ENCODE results near the gene TMC1.
"Not testable (repeated sequence)": the region's sequence is repeated elsewhere in the genome, so short reads cannot be mapped to it uniquely, and the experiment has no call there.

Gene TMC1

GRCh38 chr9:72480921-72481320, 40.5 kb upstream of the TMC1 start:
- no peak for DNase-seq (ENCODE audit: low spot score)
- no peak for TF ChIP-seq CTCF (IDR thresholded peaks at IDR 0.05)
- H3K27ac ChIP-seq = no peak overlapping the region

GRCh38 chr9:72485821-72486593, 35.4 kb upstream of the TMC1 start:
- no peak overlapping the region for H3K4me3 ChIP-seq
- no peak overlapping the region for H3K27ac ChIP-seq
- no peak for DNase-seq (ENCODE audit: low spot score)
- no peak for TF ChIP-seq CTCF (IDR thresholded peaks at IDR 0.05)

More at GRCh38 chr9:72480921-72481320, 40.5 kb upstream of the TMC1 start:
- H3K4me3 ChIP-seq = no peak overlapping the region

- H3K4me3 ChIP-seq = no peak overlapping the region
- DNase-seq (ENCODE audit: low spot score) = no peak
- H3K27ac ChIP-seq = no peak overlapping the region
- no peak for TF ChIP-seq CTCF (IDR thresholded peaks at IDR 0.05)
Observed at GRCh38 chr9:72486594-72486955, 34.8 kb upstream of the TMC1 start.

- not testable (repeated sequence) for H3K4me3 ChIP-seq; H3K27ac ChIP-seq; DNase-seq (ENCODE audit: low spot score)
Observed at GRCh38 chr9:72487665-72488064, 33.7 kb upstream of the TMC1 start.

GRCh38 chr9:72489986-72490385, 31.4 kb upstream of the TMC1 start:
- no peak overlapping the region for H3K27ac ChIP-seq
- no peak for TF ChIP-seq CTCF (IDR thresholded peaks at IDR 0.05)
- DNase-seq (ENCODE audit: low spot score) = no peak
- H3K4me3 ChIP-seq = no peak overlapping the region

- TF ChIP-seq CTCF (IDR thresholded peaks at IDR 0.05) = no peak
- no peak overlapping the region for H3K27ac ChIP-seq
- no peak for DNase-seq (ENCODE audit: low spot score)
- no peak overlapping the region for H3K4me3 ChIP-seq
Observed at GRCh38 chr9:72491242-72491641, 30.2 kb upstream of the TMC1 start.

GRCh38 chr9:72494051-72494450, 27.4 kb upstream of the TMC1 start:
- Histone ChIP-seq H3K27ac (no peak overlapping the region), H3K4me3 (no peak overlapping the region)
- no peak for DNase-seq (ENCODE audit: low spot score)
- no peak for TF ChIP-seq CTCF (IDR thresholded peaks at IDR 0.05)
